ENCODE data around the gene DICER1. TPM values are rescaled to one million over a fixed set of nuclear protein-coding genes. Genes with fewer than 3 reads are reported as not detected.
A peak's percentile ranks its signal among the peaks of the same experiment; 100 is the strongest.
"Not testable (repeated sequence)": the region's sequence is repeated elsewhere in the genome, so short reads cannot be mapped to it uniquely, and the experiment has no call there.

The DICER1 gene
- total RNA-seq, 1 donor, result 61.3 TPM

DNA sequence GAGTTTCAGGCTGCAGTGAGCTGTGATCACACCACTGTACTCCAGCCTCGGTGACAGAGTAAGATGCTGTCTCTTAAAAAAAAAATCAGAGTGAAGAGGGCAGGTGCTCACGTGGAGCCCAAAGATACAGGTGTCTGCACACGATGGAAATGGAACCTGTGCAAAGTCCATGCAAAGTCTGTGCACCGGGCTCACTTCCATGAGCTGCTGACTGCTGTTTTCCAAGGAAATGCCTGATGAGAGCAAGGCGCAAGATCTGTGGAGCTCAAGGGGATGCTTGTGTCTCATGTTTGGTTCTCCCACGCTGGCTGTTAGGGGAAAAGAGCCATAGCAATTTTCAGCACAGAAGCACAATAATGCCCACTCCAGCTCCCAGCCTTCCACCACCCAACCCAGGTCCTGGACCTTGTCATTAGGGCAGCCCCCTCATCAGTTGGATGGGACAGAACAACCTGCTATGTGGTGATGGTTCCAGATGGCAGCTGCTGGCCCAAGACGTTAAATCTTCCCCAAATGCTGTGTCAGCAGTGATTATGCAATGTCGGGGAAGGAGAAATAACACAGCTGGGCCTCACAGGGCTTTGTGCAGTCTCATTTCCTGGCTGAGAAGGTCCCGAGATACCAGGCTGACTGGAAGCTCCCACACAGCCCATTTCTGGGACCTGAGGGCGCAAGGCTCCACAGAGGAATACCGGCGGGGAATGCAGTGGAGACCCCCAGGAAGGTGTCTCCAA, 27.9 kb upstream of the DICER1 start:
- DNase-seq (ENCODE audit: low read depth), result peak; percentile 92
- peak overlapping the region; percentile 34 for H3K4me3 ChIP-seq (ENCODE audit: low read depth, low read length)
- TF ChIP-seq, protein P1, sequence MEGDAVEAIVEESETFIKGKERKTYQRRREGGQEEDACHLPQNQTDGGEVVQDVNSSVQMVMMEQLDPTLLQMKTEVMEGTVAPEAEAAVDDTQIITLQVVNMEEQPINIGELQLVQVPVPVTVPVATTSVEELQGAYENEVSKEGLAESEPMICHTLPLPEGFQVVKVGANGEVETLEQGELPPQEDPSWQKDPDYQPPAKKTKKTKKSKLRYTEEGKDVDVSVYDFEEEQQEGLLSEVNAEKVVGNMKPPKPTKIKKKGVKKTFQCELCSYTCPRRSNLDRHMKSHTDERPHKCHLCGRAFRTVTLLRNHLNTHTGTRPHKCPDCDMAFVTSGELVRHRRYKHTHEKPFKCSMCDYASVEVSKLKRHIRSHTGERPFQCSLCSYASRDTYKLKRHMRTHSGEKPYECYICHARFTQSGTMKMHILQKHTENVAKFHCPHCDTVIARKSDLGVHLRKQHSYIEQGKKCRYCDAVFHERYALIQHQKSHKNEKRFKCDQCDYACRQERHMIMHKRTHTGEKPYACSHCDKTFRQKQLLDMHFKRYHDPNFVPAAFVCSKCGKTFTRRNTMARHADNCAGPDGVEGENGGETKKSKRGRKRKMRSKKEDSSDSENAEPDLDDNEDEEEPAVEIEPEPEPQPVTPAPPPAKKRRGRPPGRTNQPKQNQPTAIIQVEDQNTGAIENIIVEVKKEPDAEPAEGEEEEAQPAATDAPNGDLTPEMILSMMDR (IDR thresholded peaks at IDR 0.05; ENCODE audit: insufficient read depth, low read depth, low read length), result no peak

DNA sequence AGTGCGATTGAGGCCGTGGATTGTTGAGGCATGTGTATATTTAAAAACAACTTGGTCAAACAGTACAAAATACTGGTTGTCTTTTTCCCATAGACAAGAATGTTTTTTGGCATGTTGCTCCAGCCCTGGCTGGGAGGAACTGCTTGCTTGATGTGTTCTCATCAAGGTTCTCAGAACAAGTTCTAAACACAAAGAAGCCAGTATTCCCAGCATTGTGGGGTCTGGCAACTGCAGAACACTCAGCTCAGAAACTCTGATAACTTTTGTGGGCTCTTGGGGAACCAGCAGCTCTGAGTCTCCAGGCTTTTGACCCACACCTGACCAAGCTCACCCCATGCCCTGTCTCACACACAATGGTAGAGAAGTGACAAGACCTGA, 27.1 kb upstream of the DICER1 start:
- TF ChIP-seq, protein P1 (IDR thresholded peaks at IDR 0.05; ENCODE audit: insufficient read depth, low read depth, low read length), result no peak
- H3K4me3 ChIP-seq (ENCODE audit: low read depth, low read length), result no peak overlapping the region
- peak; percentile 28 for DNase-seq (ENCODE audit: low read depth)

DNA sequence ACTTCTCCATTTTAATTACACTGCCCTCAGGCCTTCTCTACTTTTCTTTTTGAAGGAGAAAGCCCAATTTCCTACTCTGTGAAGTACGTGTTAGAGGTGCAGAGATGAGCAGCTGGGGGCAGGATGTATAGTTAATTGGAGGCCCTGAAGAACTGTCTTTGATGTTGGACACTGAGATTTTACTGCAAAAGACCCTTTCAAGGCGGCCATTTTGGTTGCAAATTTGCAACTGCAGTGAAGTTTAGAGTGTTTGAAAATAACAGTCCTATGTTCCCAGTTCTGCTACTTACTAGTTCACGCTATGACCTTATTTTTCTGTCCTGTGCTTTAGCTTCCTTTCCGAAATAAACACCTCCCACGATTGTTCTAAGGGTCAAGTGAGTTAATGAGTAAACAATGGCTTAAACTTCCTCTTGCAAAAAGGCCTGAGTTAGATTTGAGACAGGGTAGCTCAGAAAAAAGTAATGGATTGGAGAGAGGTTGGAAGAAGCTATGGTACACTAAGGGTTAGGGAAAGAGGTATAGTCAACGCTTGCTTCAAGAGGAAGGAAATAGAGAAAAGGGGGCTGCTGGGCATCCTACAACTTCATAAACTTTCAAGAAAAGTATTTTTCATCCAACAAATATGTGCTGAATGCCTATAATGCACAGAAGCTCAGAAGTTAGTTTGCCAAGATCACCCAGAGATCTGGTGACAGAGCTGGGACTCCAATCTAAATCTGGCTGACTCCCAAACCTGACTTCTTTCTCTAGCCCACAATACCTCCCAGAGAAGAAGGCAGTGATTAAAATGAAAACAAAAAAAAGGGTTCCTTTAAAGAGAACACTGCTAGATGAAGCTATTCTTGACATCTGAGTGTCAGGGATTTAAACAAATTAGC, 26.4 kb upstream of the DICER1 start:
- TF ChIP-seq, protein P1 (IDR thresholded peaks at IDR 0.05; ENCODE audit: insufficient read depth, low read depth, low read length), result no peak
- no peak overlapping the region for H3K4me3 ChIP-seq (ENCODE audit: low read depth, low read length)
- DNase-seq (ENCODE audit: low read depth), result peak; percentile 36

DNA sequence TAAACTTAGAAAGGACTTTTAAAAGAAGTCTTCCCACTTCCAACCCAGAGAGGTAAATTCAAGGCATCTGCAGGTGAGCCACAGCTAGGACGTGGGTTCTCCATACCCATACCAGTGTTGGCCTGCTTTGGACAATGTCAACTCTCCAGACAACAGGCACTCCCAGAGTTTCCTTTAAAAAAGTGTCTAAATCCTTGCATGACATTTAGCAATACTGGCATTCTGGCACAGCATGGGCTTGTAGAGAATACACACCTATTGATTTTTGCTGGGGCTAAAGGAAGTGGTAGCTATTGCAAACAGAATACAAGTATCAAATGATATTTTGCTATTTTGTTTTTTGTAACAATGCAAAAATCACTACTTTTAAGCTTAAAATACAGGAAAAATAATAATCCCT, 25.8 kb upstream of the DICER1 start:
- no peak for DNase-seq (ENCODE audit: low read depth)
- TF ChIP-seq, protein P1 (IDR thresholded peaks at IDR 0.05; ENCODE audit: insufficient read depth, low read depth, low read length), result no peak
- no peak overlapping the region for H3K4me3 ChIP-seq (ENCODE audit: low read depth, low read length)

DNA sequence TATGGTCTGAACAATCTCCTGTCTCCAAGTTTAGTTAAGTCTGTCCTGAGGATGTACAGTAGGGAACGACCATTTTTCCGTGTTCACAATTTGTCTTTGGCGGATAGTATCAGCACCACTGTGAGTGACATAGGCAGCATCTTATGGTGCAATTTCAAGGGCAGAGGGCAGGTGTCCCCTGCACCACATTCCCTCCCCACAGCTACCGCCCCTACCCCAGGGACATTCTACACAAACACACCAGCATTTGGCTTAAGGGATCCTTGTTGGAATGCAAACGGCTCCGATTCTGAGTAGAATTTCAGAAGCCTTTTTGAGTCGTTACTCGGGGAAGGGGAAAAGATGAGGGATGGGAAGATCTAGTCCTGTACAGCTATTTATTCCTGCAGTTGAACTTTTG, 25.1 kb upstream of the DICER1 start:
- no peak for DNase-seq (ENCODE audit: low read depth)
- no peak overlapping the region for H3K4me3 ChIP-seq (ENCODE audit: low read depth, low read length)
- TF ChIP-seq, protein P1 (IDR thresholded peaks at IDR 0.05; ENCODE audit: insufficient read depth, low read depth, low read length), result no peak

DNA sequence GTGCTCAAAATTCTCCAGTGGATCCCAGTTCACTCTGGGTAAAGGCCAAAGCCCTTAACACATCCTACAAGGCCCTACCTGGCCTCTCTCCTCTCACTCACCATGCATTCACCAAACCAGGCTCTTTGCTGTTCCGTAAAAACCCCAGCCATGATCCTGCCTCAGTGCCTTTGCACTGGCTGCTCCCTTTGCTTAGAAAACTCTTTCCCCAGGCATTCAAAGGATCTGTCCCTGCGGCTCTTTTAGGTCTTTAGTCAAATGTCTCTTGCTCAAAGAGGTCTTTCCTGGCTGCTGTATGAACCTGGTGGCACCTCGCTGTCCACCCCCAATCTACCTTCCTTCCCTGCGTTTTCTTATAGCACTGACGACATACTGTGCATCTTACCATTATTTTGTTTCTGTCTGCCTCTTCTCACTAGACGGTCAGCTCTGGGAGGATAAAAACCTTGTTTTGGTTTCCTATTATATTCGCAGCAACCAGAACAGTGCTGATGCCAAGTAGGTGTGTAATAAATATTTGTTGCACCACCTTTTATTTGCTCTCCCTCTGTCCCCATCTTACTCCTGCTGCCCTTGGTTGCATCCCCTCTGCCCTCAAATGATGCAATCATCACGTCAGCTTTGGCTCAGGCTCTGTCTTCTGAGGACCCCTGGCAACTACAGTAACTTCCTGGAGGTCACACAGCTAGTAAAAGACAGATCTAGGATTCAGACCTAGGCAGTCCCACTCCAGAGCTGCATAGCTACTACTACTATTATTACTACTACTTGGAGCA, 23.8 kb upstream of the DICER1 start:
- TF ChIP-seq, protein P1 (IDR thresholded peaks at IDR 0.05; ENCODE audit: insufficient read depth, low read depth, low read length), result no peak
- no peak for DNase-seq (ENCODE audit: low read depth)
- H3K4me3 ChIP-seq (ENCODE audit: low read depth, low read length), result no peak overlapping the region

DNA sequence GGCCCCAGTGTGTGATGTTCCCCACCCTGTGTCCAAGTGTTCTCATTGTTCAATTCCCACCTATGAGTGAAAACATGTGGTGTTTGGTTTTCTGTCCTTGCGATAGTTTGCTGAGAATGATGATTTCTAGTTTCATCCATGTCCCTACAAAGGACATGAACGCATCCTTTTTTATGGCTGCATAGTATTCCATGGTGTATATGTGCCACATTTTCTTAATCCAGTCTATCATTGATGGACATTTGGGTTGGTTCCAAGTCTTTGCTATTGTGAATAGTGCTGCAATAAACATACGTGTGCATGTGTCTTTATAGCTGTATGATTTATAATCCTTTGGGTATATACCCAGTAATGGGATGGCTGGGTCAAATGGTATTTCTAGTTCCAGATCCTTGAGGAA, 18.3 kb upstream of the DICER1 start:
- not testable (repeated sequence) for H3K4me3 ChIP-seq (ENCODE audit: low read depth, low read length); DNase-seq (ENCODE audit: low read depth)
